ENCODE results near the gene LRRC66. TPM values are rescaled to one million over a fixed set of nuclear protein-coding genes. Genes with fewer than 3 reads are reported as not detected.

LRRC66 gene
- total and polyA plus RNA-seq, 2 of the 13 experiments (the other 11 are each of a cell fraction or from before 2014, with no cell fraction given) = not detected

GRCh38 chr4:52051615-52052474, 31.7 kb upstream of the LRRC66 start (continued):
- TF ChIP-seq MZF1 (CRISPR knock-in tag; IDR thresholded peaks at IDR 0.05; ENCODE audit: borderline replicate concordance) (no peak), MLXIP (CRISPR knock-in tag; IDR thresholded peaks at IDR 0.05; ENCODE audit: borderline replicate concordance) (no peak), POLR2G (IDR thresholded peaks at IDR 0.05; ENCODE audit: low read depth, low read length) (peak; percentile 66), HMGXB3 (CRISPR knock-in tag; IDR thresholded peaks at IDR 0.05; ENCODE audit: borderline replicate concordance) (no peak), MTA3 (CRISPR knock-in tag; IDR thresholded peaks at IDR 0.05) (no peak), ZNF275 (CRISPR knock-in tag; IDR thresholded peaks at IDR 0.05; ENCODE audit: borderline replicate concordance) (peak; percentile 51; the same call in 1 of the 2 replicates), HMGXB4 (CRISPR knock-in tag; IDR thresholded peaks at IDR 0.05; ENCODE audit: borderline replicate concordance in 1 of 2, low read depth in 1 of 2) (peak in 1 of 2 experiments; percentile 32; a peak in 1 of 4 replicates), TSC22D2 (CRISPR knock-in tag; IDR thresholded peaks at IDR 0.05; ENCODE audit: borderline replicate concordance) (no peak), ARID5B (CRISPR knock-in tag; IDR thresholded peaks at IDR 0.05) (0 out of 2 replicates have a peak, but pooled peaks have one; percentile 24), CREM (IDR thresholded peaks at IDR 0.05) (no peak; the same call in 1 of the 2 replicates), CREM (CRISPR knock-in tag; IDR thresholded peaks at IDR 0.05) (no peak), ELF1 (CRISPR knock-in tag; IDR thresholded peaks at IDR 0.05) (no peak; the same call in 1 of the 2 replicates)

Measured in HepG2 (cell line).